Stromal cell of bone marrow (primary cell): ENCODE data around the gene LCE2B.
A peak's percentile ranks its signal among the peaks of the same experiment; 100 is the strongest.
"Not testable (repeated sequence)": the region's sequence is repeated elsewhere in the genome, so short reads cannot be mapped to it uniquely, and the experiment has no call there.

Source experiments
- DNase-seq: peaks from one replicate; pipeline ENCODE4 v3.0.0-alpha.2; 2012; ENCODE audit warnings: low read depth

LCE2B gene, protein sequence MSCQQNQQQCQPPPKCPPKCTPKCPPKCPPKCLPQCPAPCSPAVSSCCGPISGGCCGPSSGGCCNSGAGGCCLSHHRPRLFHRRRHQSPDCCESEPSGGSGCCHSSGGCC

DNA sequence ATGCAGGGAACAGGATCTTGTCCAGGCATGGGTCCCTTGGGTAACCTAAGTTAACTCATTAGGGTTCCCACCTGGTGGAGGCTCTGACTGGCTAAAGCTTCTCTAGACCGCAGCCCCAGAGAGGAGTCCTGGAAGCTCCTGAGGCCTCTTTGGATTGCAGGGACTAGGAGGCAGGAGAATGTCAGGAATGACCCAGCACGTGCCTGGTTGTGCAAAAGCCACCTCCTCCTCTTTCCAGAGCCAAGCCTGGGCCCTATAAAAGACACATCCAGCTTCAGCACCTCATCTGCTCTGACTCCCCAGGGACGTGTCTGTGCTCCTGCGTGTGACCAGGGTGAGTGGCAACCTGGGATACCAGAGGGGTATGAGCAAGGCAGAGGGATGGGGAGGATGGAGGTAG lies at the start of gene LCE2B:
Gene LCE2B, plus strand, starts transcription at position 301 of the 400 bp plus-strand sequence. CDS start 721 bp downstream, outside the sequence.
- not testable (repeated sequence) for DNase-seq

DNA sequence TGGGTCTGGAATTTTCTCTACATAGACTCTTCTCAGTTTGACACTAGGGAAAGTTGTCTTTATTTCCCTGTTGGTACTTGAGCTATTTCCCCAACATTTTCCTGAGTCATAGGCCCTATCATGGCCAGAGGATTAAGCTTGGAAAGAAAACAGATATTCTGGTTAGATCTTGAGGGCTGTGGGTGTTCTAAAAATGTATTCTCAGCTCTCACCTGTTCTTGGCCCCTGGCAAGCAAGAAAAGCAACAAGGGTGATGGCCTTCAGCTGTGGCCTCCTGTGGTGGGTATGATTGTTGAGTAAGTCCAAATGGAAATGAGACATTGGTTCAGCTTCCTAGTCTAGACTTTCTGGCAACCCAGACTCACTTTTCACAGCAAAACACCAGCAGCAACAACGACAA lies 45.6 kb upstream of the LCE2B start:
- DNase-seq, result no peak

DNA sequence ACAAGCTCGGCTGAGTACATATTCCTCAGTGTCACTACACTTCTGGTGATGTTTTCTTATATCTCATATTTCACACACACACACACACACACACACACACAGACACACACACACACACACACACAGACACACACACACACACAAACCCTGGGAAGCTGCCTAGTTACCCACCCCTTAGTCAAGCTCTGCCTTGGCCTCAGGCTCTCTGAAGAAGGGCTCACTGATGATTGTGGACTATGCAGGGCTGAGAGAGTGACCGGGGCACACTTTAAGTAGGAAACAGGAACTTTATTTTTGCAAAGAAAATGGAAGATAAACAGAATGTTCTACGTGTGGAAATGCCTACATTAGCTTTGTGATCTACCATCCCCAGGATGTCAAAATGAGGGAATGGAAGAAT lies 42.0 kb upstream of the LCE2B start:
- DNase-seq, result no peak

DNA sequence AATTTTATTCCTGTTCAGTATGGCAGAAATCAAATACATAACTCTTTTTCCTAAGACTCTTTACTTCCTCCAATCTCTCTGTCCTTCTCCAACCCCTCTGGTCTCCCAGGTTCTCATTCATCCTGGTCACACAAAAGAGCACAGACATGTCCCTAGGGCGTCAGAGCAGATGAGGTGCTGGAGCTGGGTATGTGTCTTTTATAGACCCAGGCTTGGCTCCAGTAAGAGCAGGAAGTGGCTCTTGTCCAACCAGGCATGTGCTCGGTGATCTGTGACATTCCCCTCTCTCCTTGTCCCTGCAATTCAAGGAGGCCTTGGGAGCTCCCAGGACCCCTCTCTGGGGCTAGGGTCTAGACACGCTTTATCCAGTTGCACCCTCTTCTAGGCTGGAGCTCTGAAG lies 40.8 kb upstream of the LCE2B start:
- no peak for DNase-seq

DNA sequence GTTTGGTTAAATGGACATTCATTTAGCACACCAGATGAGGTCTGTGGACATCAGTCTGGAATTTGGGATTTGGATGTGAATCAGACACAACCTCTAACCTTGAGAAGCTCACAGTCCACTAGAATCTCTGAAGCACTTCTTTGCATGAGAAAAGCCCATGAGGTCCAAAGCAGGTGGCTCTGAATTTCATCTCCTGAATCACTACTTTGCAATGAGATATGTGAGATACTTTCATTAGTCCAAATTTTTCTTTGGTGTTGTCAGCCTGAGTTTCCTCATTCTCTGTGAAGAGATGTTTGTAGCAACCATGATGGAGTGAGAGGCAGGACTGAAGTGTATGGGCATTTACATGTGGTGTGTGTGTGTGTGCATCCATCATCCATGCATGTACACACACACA lies 39.3 kb upstream of the LCE2B start:
- DNase-seq, result no peak

DNA sequence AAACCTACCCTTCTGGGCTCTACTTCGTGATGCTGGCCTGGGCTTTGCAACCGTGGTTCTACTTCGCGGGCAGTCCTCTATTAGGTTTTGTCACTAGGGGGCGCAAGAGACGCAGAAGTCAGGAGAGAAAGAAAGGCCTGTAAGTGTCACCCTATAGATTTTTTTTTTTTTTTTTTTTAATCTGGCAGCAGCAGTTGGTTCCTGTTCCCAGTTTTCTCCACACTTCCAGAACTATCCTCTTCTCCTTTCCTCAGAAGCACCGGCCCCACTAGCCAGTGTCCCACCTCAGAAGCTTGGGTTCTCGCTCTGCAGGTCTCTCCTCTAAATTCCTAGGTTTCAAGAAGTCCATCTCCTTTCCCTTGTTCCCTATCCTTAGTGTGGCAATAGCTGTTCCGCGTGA lies 31.8 kb upstream of the LCE2B start:
- DNase-seq, result peak; percentile 20

DNA sequence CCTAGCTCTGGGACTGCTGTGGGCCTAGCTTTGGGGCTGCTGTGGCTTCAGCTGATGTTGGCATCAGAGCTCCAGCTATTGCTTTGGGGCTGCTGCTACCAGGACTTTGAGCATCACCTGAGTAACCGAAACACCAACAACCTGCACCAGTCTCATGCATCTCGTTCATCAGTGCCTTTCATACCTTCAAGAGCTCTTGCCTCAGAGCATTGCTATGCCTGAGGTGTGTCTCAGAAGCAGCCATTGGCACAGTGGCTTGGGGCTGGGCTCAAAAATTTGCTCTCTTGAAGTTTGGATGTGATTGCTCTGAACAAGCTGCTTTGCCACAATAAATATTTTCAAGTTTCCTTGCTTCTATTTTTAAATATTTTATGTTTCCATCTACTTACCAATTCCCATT lies 29.5 kb upstream of the LCE2B start:
- no peak for DNase-seq

DNA sequence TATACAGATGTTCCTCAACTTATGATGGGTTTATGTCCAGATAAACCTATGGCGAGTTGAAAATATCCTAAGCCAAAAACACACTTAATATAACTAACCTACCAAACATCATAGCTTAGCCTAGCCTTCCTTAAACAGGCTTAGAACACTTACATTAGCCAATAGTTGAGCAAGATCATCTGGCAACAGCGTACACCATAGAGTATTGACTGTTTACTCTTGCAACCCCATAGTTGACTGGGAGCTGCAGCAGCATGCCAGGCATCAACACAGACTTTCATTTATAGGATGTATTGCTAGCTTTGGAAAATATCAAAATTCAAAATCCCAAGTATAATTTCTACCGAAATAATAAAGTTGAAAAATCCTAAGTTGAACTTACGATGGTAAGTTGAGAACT lies 28.2 kb upstream of the LCE2B start:
- DNase-seq, result no peak

DNA sequence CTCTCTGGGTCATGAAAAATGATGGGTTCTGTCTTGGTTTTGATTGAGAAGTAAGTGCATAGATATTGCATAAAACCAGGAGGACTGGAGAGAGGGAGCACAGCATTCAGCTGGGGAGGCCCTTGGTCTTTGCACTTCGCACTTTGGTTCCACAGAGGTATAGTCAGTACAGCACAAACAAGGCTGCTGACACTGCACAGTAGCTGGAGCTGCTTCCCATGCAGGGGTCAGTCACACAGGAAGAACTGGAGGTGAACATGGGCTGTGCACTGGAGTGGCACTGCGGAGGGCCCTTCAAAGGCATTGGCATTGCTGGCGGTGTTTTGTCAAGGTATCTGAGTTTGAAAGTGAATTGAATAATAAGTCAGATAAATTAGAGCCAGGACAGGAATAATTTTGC lies 27.3 kb upstream of the LCE2B start:
- DNase-seq, result no peak

DNA sequence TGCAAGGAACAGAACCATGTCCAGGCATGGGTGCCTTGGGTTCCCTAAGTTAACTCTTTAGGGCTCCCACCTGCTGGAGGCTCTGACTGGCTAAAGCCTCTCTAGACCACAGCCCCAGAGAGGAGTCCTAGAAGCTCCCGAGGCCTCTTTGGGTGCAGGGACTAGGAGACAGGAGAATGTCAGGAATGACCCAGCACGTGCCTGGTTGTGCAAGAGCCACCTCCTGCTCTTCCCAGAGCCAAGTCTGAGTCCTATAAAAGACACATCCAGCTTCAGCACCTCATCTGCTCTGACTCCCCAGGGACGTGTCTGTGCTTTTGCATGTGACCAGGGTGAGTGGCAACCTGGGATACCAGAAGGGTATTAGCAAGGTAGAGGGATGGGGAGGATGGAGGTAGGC lies 22.8 kb upstream of the LCE2B start, which contains the start of gene LCE2D:
Gene LCE2D, plus strand, starts transcription at position 283 of the 400 bp plus-strand sequence. CDS start 726 bp downstream, outside the sequence.
- DNase-seq, result no peak

DNA sequence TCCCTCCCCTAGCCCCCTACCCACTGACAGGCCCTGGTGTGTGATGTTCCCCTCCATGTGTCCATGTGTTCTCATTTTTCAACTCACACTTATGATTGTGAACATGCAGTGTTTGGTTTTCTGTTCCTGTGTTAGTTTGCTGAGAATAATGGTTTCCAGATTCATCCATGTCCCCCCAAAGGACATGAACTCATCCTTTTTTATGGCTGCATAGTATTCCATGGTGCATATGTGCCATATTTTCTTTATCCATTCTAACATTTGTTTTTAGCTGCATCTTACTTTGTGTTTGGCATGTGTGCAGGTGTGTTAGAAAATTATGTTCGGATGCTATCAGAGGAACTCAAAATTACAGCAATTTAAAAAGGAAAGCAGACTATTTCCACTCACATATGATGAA lies 19.8 kb upstream of the LCE2B start:
- DNase-seq, result not testable (repeated sequence)

DNA sequence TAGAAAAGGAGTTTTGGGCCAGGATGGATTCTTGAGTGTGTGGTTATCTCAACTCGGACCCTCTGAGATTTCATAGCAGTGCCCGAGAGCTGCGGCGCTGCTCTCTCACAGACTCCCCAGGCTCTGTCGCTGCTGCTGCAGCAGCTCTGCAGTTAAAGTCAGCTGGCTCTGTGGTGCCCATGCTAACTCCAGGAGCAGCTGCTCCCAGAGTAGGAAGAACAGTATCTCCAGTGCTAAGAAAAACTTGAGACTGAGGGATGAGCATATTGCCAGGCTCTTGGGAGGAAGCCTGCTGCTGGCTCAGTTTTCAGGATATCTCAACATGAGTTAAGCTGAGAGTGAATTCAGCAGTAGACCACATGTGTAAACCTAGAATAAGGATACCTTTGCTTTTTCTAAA lies 18.3 kb upstream of the LCE2B start:
- DNase-seq, result no peak

DNA sequence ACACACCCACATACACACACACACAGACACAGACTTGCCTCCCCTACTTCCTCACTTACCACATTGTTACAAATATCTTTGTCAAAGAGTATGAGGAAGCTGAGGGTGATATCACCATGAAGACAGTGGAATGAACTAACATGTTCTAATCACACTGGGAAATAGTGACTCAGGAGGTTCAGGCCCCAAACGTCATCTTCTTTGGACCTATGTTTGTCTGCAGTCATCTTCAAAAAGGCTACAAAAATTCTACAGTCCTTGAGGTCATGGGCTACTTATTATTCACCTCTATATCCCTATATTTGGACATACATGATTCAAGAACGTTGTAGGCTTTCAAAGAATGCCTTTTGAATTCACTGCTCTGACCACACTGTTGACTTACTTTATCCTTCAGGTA lies 12.9 kb upstream of the LCE2B start:
- no peak for DNase-seq

DNA sequence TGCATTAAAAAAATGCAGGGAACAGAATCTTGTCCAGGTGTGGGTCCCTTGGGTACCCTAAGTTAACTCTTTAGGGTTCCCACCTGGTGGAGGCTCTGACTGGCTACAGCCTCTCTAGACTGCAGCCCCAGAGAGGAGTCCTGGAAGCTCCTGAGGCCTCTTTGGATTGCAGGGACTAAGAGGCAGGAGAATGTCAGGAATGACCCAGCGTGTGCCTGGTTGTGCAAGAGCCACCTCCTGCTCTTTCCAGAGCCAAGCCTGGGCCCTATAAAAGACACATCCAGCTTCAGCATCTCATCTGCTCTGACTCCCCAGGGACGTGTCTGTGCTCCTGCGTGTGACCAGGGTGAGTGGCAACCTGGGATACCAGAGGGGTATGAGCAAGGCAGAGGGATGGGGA lies 10.9 kb upstream of the LCE2B start, which contains the start of gene LCE2C:
Gene LCE2C, plus strand, starts transcription at position 297 of the 400 bp plus-strand sequence. CDS start 737 bp downstream, outside the sequence.
- not testable (repeated sequence) for DNase-seq

DNA sequence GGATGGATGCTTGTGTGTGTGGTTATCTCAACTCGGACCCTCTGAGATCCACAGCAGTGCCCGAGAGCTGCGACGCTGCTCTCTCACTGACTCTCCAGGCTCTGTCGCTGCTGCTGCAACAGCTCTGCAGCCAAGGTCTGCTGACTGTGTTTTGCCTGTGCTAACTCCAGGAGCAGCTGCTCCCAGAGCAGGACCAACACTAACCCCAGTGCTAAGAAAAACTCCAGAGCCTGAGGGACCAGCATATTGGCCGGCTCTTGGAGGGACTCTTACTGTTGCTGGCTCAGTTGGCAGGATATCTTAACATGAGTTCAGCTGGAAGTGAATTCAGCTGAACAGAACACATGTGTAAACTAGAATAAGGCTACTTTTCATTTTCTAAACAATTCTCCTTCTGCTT lies 6.5 kb upstream of the LCE2B start:
- DNase-seq, result no peak

DNA sequence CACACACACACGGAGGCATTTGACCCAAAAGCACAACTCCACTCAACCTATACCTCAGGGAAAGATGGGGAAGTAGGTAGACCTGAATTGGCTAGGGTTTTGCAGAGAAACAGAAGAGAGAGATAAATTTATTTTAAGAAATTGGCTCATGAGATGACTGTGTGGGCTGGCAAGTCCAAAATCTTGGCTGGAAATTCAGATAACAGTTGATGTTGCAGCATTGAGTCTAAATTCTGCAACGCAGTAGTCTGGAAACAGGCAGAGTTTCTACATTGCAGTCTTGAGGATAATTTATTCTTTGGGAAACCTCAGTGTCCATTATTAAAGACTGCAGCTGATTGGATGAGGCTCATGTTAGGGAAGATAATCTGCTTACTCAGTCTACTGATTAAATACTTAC lies 4.3 kb upstream of the LCE2B start:
- no peak for DNase-seq

DNA sequence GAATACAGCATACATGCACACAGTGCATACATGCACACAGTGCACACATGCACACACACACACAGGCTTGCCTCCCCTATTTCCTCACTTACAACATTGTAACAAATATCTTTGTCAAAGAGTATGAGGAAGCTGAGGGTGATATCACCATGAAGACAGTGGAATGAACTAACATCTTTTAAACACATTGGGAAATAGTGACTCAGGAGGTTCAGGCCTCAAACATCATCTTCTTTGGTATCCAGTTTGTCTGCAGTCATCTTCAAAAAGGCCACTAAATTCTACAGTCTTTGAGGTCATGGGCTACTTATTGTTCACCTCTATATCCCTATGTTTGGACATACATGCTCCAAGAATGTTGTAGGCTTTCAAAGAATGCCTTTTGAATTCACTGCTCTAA lies 2.1 kb upstream of the LCE2B start:
- DNase-seq, result no peak

DNA sequence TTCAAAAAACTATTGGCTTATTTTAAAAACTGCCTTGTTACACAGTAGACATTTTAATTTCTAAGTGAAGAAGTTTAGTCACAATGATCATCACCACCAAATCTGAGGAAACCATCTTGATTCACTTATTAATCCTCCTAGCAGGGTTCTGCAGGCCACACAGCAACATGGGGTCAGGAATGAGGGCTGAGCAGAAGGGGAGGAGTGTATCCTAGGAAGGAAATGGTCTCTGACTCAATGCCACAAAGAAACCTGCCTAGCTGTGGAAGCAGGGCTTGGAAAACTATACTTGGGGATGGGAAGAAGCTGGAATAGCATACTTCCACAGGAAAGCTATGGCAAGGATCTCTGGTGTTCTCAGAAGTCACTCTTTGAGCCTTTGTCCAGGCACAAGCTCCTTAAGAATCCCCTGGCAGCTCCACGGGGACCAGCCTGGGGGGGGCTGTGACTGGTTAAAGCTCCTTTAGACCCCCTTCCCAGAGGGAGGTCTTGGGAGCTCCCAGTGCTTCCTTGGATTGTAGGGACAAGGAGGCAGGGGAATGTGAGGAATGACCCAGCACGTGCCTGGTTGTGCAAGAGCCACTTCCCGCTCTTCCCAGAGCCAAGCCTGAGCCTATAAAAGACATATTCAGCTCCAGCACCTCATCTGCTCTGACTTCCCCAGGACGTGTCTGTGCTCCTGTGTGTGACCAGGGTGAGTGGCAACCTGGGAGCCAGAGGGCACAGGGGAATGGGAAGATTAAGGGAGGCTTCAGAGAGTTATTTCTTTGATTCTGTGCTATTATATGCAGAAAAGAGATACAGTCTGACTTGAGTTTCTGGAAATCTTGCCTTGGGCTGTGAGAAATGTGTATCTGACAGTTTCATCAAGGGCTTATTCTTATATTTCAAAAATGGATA lies 12.0 kb downstream of the LCE2B start, which contains the start of gene LCE2A:
Gene LCE2A, plus strand, starts transcription at position 645 of the 900 bp plus-strand sequence. CDS start 557 bp downstream, outside the sequence.
- no peak for DNase-seq

DNA sequence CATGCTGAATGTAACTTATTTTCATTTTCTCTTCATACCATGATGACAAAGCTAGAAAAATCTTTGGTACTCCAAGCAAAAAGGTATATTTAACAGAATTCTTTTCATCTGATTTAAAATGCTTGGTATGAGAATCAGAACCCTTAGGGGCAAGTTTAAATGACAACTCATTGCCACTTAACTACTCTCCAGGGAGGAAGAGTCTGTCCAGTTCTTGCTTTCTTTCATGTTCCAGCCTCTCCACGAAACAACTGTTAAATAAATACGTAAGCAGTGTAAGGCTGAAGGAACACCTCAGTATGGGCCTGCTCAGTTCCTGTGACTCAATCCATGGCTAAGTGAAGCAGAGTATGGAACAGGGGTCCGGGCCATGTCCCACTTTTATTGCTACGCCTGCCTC lies 13.8 kb downstream of the LCE2B start:
- DNase-seq, result no peak

DNA sequence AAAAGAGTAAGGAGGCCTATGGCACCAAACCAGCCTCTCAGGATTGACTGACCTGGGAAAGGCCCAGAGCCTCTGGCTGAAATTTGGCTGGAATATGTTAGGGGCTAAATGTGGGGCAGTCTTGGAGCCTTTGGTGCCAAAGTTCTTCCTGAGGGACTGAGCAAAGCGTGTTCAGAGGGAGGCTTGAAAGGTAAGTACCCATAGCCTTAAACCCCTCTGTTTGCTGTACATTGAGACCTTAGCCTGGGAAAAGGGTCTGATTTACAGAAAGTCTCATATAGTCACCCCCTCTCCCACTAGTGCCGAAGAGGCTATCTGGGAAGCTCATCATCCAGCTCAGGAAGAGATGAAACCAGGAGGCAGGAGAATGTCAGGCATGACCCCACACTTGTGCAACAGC lies 21.9 kb downstream of the LCE2B start, which contains the start of gene LCE4A:
Gene LCE4A, plus strand, starts transcription at position 301 of the 400 bp plus-strand sequence. CDS start 916 bp downstream, outside the sequence.
- DNase-seq, result no peak

DNA sequence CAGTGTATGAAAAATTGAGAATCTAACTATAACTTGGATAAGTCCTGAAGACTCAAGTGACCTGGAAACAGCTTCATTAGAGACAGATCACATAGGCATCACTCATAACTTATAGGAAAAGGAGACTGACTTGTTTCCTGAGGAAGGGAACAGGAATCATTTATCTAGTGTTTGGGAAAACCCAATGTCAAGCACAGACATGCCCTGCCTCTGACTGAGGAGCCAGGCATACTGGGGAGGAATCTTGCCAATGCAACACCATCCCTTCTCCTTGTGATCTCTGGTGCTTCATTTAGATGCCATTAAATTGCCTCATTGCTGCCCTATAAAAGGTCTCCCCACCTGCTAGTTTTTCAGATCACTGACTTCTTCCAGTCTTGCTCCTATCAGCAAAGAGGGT lies 32.3 kb downstream of the LCE2B start:
- DNase-seq, result no peak

DNA sequence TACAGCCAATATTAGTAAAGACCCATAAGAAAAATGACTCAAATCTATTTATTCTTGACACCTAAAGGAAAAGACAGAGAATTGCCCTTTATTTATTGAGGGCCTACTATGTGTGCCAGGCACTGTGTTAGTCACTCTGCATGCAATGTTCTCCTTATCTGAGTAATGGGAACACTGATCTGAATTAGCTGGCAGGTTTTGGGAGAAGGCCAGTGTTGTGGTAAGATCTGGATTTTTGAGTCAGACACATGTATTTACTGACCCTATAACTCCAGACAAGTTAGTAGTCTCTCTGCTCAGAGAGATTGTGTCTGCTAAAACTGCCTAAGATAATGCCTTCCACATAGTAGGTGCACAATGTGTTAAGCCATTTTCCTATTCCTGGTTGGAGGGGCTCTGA lies 39.3 kb downstream of the LCE2B start:
- no peak for DNase-seq

DNA sequence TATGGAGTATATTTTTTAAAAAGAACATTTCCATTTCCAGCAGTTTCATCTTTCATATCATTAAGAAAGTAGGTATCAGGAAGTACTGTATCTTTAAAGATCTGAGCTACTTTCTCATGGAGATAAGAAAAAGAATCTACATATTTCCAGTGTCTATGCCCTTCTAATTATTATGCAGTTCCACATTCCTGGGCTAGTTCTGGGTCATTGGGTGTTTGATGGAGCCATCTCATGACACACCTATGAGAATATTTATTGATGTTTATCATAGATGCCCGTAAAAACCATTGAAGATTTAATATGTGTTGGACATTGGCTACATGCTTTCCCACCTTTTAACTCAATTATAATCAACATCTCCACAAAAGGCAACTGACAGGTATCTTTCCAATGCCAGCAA lies 43.1 kb downstream of the LCE2B start:
- no peak for DNase-seq
